Trophoblast cell (in vitro differentiated cells and primary cell): ENCODE measurements around the gene KRTAP1-1.
A peak's percentile ranks its signal among the peaks of the same experiment; 100 is the strongest.

Experiments
- DNase-seq, 2 donors: peaks; one replicate each; pipeline ENCODE4 v3.0.0-alpha.2; 2016
- H2AFZ ChIP-seq: 2 replicates; pipeline ENCODE4 v1.6.1; 2013; ENCODE audit warnings: low read length, moderate library complexity, mild to moderate bottlenecking; ENCODE audit not compliant: insufficient read depth, poor library complexity
- H2AK5ac ChIP-seq: 2 replicates; pipeline ENCODE4 v1.6.1; 2013; ENCODE audit warnings: mild to moderate bottlenecking, low read length
- H2BK120ac ChIP-seq: 2 replicates; pipeline ENCODE4 v1.6.1; 2013; ENCODE audit warnings: low read length, mild to moderate bottlenecking, moderate library complexity; ENCODE audit not compliant: insufficient read depth, poor library complexity
- H2BK12ac ChIP-seq: 2 replicates; pipeline ENCODE4 v1.6.1; 2013; ENCODE audit warnings: mild to moderate bottlenecking, low read length, moderate library complexity
- H2BK5ac ChIP-seq: 2 replicates; pipeline ENCODE4 v1.6.1; 2013; ENCODE audit warnings: low read length, low read depth, moderate library complexity, mild to moderate bottlenecking; ENCODE audit not compliant: poor library complexity
- H3K14ac ChIP-seq: 2 replicates; pipeline ENCODE4 v1.6.1; 2013; ENCODE audit warnings: mild to moderate bottlenecking, low read length
- H3K18ac ChIP-seq: 2 replicates; pipeline ENCODE4 v1.6.1; 2013; ENCODE audit warnings: mild to moderate bottlenecking, low read length
- H3K23ac ChIP-seq: 2 replicates; pipeline ENCODE4 v1.6.1; 2013; ENCODE audit warnings: low read length
- H3K27ac ChIP-seq: 2 replicates; pipeline ENCODE4 v1.5.1; 2013; ENCODE audit warnings: low read depth, mild to moderate bottlenecking, inconsistent platforms, low read length, moderate library complexity
- H3K27me3 ChIP-seq: 2 replicates; pipeline ENCODE4 v1.6.1; 2013; ENCODE audit warnings: inconsistent platforms, mild to moderate bottlenecking, low read length, moderate library complexity; ENCODE audit not compliant: insufficient read depth
- H3K36me3 ChIP-seq, 2 experiments: 1 replicate in 1 of 2; 2 replicates in 1 of 2; pipeline ENCODE4 v1.6.1; 2013; ENCODE audit warnings: low read length in 2 of 2, mild to moderate bottlenecking in 2 of 2, moderate library complexity in 1 of 2; ENCODE audit not compliant: insufficient read depth in 2 of 2, control insufficient read depth in 1 of 2
- H3K4ac ChIP-seq: 2 replicates; pipeline ENCODE4 v1.6.1; 2013; ENCODE audit warnings: low read depth, mild to moderate bottlenecking, low read length, moderate library complexity
- H3K4me1 ChIP-seq, 2 experiments: 1 replicate in 1 of 2; 2 replicates in 1 of 2; pipeline ENCODE4 v1.6.1; 2013; ENCODE audit warnings: low read length in 2 of 2, mild to moderate bottlenecking in 2 of 2, moderate library complexity in 1 of 2; ENCODE audit not compliant: insufficient read depth in 2 of 2, control insufficient read depth in 1 of 2
- H3K4me2 ChIP-seq: 2 replicates; pipeline ENCODE4 v1.6.1; 2013; ENCODE audit warnings: inconsistent platforms, mild to moderate bottlenecking, low read length, moderate library complexity
- H3K4me3 ChIP-seq: 2 replicates; pipeline ENCODE4 v1.5.1; 2013; ENCODE audit warnings: mild to moderate bottlenecking, low read depth, low read length, inconsistent platforms
- H3K79me1 ChIP-seq: one replicate; pipeline ENCODE4 v1.6.1; 2013; ENCODE audit warnings: low read length
- H3K79me2 ChIP-seq: 2 replicates; pipeline ENCODE4 v1.6.1; 2013; ENCODE audit warnings: low read length, mild to moderate bottlenecking; ENCODE audit not compliant: control insufficient read depth, insufficient read depth, poor library complexity
- H3K9ac ChIP-seq: 2 replicates; pipeline ENCODE4 v1.6.1; 2013; ENCODE audit warnings: mild to moderate bottlenecking, low read length
- H3K9me3 ChIP-seq: 2 replicates; pipeline ENCODE4 v1.6.1; 2013; ENCODE audit warnings: low read depth, mild to moderate bottlenecking, control low read depth, inconsistent platforms, low read length; ENCODE audit not compliant: insufficient read depth
- H4K12ac ChIP-seq: 2 replicates; pipeline ENCODE4 v1.6.1; 2013; ENCODE audit warnings: low read depth, mild to moderate bottlenecking, low read length, moderate library complexity
- H4K8ac ChIP-seq: 2 replicates; pipeline ENCODE4 v1.6.1; 2013; ENCODE audit warnings: low read depth, mild to moderate bottlenecking, low read length, moderate library complexity
- H4K91ac ChIP-seq: one replicate; pipeline ENCODE4 v1.6.1; 2013; ENCODE audit warnings: low read depth, mild to moderate bottlenecking, low read length, moderate library complexity
- WGBS: extraction: QIAGEN DNeasy Blood & Tissue Kit; methylation state at CpG from one replicate; pipeline ENCODE4 v1.1.7; 2013; ENCODE audit warnings: missing lambda C conversion rate; ENCODE audit not compliant: insufficient read length, insufficient coverage; ENCODE audit errors: extremely low coverage; 5-methylcytosine and 5-hydroxymethylcytosine counted together

KRTAP1-1 gene

GRCh38 chr17:41082626-41083025, 41.4 kb upstream of the KRTAP1-1 start:
- WGBS: no CpG with 5 or more reads among the region's 4 CpGs
- H3K4me2 ChIP-seq: no peak overlapping the region
- H3K4me3 ChIP-seq: no peak overlapping the region
- no peaks in the 10 kb centered on the region for H3K36me3 ChIP-seq
- H3K18ac ChIP-seq: no peak overlapping the region
- H4K8ac ChIP-seq: no peak overlapping the region
- no peaks in the 10 kb centered on the region for H3K4me1 ChIP-seq
- no peaks in the 10 kb centered on the region for H3K79me1 ChIP-seq
- no peak overlapping the region for H3K9ac ChIP-seq
- no peak overlapping the region for H2BK5ac ChIP-seq
- H2BK12ac ChIP-seq: no peak overlapping the region
- no peak overlapping the region for H3K27ac ChIP-seq
- H2AFZ ChIP-seq: no peak overlapping the region
- H3K14ac ChIP-seq: no peak overlapping the region
- no peak overlapping the region for H2AK5ac ChIP-seq
- H3K79me2 ChIP-seq: no peaks in the 10 kb centered on the region
- H4K12ac ChIP-seq: no peak overlapping the region
- no peaks in the 10 kb centered on the region for H3K27me3 ChIP-seq
- no peaks in the 10 kb centered on the region for H3K9me3 ChIP-seq
- H3K23ac ChIP-seq: no peak overlapping the region
- DNase-seq: peak; percentile 38 to 70
- no peak overlapping the region for H2BK120ac ChIP-seq
- no peak overlapping the region for H4K91ac ChIP-seq
- H3K4ac ChIP-seq: no peak overlapping the region

DNA sequence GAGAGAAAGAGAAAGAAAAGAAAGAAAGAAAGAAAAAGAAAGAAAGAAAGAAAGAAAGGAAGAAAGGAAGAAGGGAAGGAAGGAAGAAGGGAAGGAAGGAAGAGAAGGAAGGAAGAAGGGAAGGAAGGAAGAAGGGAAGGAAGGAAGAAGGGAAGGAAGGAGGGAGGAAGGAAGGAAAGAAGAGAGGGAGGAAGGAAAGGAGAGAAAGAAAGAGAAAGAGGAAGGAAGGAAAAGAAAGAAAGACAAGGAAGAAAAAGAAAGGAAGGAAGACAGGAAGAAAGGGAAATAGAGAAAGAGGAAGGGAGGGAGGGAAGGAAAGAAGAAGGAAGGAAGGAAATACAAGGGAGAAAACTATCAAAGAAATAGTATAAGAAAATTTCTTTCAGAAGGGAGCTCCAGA, 35.5 kb upstream of the KRTAP1-1 start:
- no peak overlapping the region for H3K9ac ChIP-seq
- H2AFZ ChIP-seq: no peak overlapping the region
- no peaks in the 10 kb centered on the region for H3K4me1 ChIP-seq
- no peak overlapping the region for H3K4me2 ChIP-seq
- H2BK120ac ChIP-seq: no peak overlapping the region
- H3K18ac ChIP-seq: no peak overlapping the region
- H4K8ac ChIP-seq: no peak overlapping the region
- H2BK12ac ChIP-seq: no peak overlapping the region
- DNase-seq: no peak
- H3K79me2 ChIP-seq: no peaks in the 10 kb centered on the region
- no peak overlapping the region for H3K27ac ChIP-seq
- no peak overlapping the region for H3K14ac ChIP-seq
- H3K79me1 ChIP-seq: no peaks in the 10 kb centered on the region
- H3K9me3 ChIP-seq: no peaks in the 10 kb centered on the region
- H3K27me3 ChIP-seq: no peaks in the 10 kb centered on the region
- H3K23ac ChIP-seq: no peak overlapping the region
- H3K4ac ChIP-seq: no peak overlapping the region
- H4K12ac ChIP-seq: no peak overlapping the region
- H2AK5ac ChIP-seq: no peak overlapping the region
- H3K36me3 ChIP-seq: no peaks in the 10 kb centered on the region
- H3K4me3 ChIP-seq: no peak overlapping the region
- no peak overlapping the region for H4K91ac ChIP-seq
- H2BK5ac ChIP-seq: no peak overlapping the region

DNA sequence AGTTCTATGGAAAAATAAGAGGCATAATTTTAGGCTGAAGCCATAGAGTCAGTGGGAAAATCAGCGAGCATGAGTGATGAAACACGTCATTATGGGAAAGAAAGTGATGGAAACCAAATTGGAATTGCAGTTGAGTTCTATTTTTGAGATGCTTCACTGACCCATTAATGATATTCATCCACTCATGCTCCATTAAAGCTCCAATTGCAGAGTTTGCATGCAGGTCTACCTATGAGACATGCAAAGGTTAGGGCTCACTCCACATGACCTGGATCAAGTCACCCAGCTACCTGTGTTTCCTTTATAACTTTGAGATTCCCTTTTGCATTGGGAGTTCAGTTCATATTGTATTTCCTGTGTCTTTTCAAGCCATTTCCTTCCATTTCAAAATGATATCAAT, 32.4 kb upstream of the KRTAP1-1 start:
- no peak overlapping the region for H3K4me3 ChIP-seq
- no peak overlapping the region for H2AK5ac ChIP-seq
- no peaks in the 10 kb centered on the region for H3K79me2 ChIP-seq
- no peak overlapping the region for H3K23ac ChIP-seq
- no peak overlapping the region for H4K91ac ChIP-seq
- H3K18ac ChIP-seq: no peak overlapping the region
- H3K4me1 ChIP-seq: no peaks in the 10 kb centered on the region
- no peak overlapping the region for H2AFZ ChIP-seq
- H4K8ac ChIP-seq: no peak overlapping the region
- no peak overlapping the region for H2BK12ac ChIP-seq
- WGBS: no CpG with 5 or more reads among the region's 2 CpGs
- no peak for DNase-seq
- H3K27me3 ChIP-seq: no peaks in the 10 kb centered on the region
- no peak overlapping the region for H2BK5ac ChIP-seq
- H3K79me1 ChIP-seq: no peaks in the 10 kb centered on the region
- no peaks in the 10 kb centered on the region for H3K36me3 ChIP-seq
- H4K12ac ChIP-seq: no peak overlapping the region
- H3K9ac ChIP-seq: no peak overlapping the region
- no peak overlapping the region for H3K27ac ChIP-seq
- H3K14ac ChIP-seq: no peak overlapping the region
- no peak overlapping the region for H3K4me2 ChIP-seq
- H2BK120ac ChIP-seq: no peak overlapping the region
- H3K9me3 ChIP-seq: no peaks in the 10 kb centered on the region
- H3K4ac ChIP-seq: no peak overlapping the region

GRCh38 chr17:41071606-41072360, 30.5 kb upstream of the KRTAP1-1 start:
- H3K23ac ChIP-seq: no peak overlapping the region
- H4K12ac ChIP-seq: no peak overlapping the region
- no peak overlapping the region for H3K14ac ChIP-seq
- no peak for DNase-seq
- no peak overlapping the region for H2BK5ac ChIP-seq
- no peaks in the 10 kb centered on the region for H3K27me3 ChIP-seq
- no peaks in the 10 kb centered on the region for H3K9me3 ChIP-seq
- no peaks in the 10 kb centered on the region for H3K79me1 ChIP-seq
- no peak overlapping the region for H3K4ac ChIP-seq
- no peak overlapping the region for H2AFZ ChIP-seq
- no peak overlapping the region for H3K4me2 ChIP-seq
- H3K9ac ChIP-seq: no peak overlapping the region
- H4K8ac ChIP-seq: no peak overlapping the region
- no peak overlapping the region for H3K27ac ChIP-seq
- no peak overlapping the region for H2AK5ac ChIP-seq
- H2BK12ac ChIP-seq: no peak overlapping the region
- H2BK120ac ChIP-seq: no peak overlapping the region
- H3K79me2 ChIP-seq: no peaks in the 10 kb centered on the region
- no peaks in the 10 kb centered on the region for H3K36me3 ChIP-seq
- WGBS: no CpG with 5 or more reads among the region's 5 CpGs
- no peak overlapping the region for H4K91ac ChIP-seq
- no peak overlapping the region for H3K4me3 ChIP-seq
- H3K4me1 ChIP-seq: no peaks in the 10 kb centered on the region
- no peak overlapping the region for H3K18ac ChIP-seq
